Measurements from ENCODE around the gene GPA33.

GPA33 gene

GRCh38 chr1:167089939-167090313 lies 251 bp downstream of the GPA33 start:
- peak overlapping the region; percentile 51 for H3K27ac ChIP-seq (replicated peaks)
- no peak overlapping the region for H3K4me3 ChIP-seq (replicated peaks; ENCODE audit: insufficient read depth, low read length)
- TF ChIP-seq SPI1 (IDR thresholded peaks at IDR 0.05; ENCODE audit: borderline replicate concordance, low read depth): no peak
- TF ChIP-seq, protein P1, sequence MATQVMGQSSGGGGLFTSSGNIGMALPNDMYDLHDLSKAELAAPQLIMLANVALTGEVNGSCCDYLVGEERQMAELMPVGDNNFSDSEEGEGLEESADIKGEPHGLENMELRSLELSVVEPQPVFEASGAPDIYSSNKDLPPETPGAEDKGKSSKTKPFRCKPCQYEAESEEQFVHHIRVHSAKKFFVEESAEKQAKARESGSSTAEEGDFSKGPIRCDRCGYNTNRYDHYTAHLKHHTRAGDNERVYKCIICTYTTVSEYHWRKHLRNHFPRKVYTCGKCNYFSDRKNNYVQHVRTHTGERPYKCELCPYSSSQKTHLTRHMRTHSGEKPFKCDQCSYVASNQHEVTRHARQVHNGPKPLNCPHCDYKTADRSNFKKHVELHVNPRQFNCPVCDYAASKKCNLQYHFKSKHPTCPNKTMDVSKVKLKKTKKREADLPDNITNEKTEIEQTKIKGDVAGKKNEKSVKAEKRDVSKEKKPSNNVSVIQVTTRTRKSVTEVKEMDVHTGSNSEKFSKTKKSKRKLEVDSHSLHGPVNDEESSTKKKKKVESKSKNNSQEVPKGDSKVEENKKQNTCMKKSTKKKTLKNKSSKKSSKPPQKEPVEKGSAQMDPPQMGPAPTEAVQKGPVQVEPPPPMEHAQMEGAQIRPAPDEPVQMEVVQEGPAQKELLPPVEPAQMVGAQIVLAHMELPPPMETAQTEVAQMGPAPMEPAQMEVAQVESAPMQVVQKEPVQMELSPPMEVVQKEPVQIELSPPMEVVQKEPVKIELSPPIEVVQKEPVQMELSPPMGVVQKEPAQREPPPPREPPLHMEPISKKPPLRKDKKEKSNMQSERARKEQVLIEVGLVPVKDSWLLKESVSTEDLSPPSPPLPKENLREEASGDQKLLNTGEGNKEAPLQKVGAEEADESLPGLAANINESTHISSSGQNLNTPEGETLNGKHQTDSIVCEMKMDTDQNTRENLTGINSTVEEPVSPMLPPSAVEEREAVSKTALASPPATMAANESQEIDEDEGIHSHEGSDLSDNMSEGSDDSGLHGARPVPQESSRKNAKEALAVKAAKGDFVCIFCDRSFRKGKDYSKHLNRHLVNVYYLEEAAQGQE (IDR thresholded peaks at IDR 0.05; ENCODE audit: insufficient replicate concordance, low read depth): no peak
- H3K27me3 ChIP-seq (ENCODE audit: insufficient read depth, poor library complexity, severe bottlenecking): no peaks in the 10 kb centered on the region
- DNase-seq (ENCODE audit: low read depth in 1 of 2, low spot score in 1 of 2): no peak

GRCh38 chr1:167088746-167089417 lies 1.3 kb downstream of the GPA33 start:
- TF ChIP-seq, protein P2, sequence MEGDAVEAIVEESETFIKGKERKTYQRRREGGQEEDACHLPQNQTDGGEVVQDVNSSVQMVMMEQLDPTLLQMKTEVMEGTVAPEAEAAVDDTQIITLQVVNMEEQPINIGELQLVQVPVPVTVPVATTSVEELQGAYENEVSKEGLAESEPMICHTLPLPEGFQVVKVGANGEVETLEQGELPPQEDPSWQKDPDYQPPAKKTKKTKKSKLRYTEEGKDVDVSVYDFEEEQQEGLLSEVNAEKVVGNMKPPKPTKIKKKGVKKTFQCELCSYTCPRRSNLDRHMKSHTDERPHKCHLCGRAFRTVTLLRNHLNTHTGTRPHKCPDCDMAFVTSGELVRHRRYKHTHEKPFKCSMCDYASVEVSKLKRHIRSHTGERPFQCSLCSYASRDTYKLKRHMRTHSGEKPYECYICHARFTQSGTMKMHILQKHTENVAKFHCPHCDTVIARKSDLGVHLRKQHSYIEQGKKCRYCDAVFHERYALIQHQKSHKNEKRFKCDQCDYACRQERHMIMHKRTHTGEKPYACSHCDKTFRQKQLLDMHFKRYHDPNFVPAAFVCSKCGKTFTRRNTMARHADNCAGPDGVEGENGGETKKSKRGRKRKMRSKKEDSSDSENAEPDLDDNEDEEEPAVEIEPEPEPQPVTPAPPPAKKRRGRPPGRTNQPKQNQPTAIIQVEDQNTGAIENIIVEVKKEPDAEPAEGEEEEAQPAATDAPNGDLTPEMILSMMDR (IDR thresholded peaks at IDR 0.05; ENCODE audit: insufficient read depth, low read length): no peak
- no peak for TF ChIP-seq SPI1 (IDR thresholded peaks at IDR 0.05; ENCODE audit: borderline replicate concordance, low read depth)
- no peaks in the 10 kb centered on the region for H3K27me3 ChIP-seq (ENCODE audit: insufficient read depth, poor library complexity, severe bottlenecking)
- H3K4me3 ChIP-seq (replicated peaks; ENCODE audit: insufficient read depth, low read length): no peak overlapping the region
- no peak overlapping the region for H3K27ac ChIP-seq (replicated peaks)
- DNase-seq (ENCODE audit: low read depth in 1 of 2, low spot score in 1 of 2): no peak

DNA sequence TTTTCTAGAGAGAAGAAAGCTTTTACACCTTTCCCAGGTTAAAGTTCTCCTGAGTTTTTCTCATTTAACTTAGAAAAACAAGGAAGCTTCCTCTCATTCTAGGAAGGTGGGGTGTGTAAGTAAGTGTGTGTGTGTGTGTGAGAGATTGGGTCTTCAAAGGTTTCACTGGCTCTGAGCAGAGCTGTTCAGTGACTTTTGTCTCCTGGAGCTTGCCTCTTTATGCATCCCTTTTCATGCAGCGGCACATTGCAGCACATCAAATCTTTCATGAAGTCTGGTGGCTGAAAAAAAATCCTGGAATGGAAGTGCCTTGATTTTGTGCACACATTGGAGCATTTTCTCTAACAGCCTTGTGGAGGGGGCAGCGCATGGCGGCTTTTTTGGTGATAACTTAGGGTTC lies 3.4 kb downstream of the GPA33 start:
- TF ChIP-seq SPI1 (IDR thresholded peaks at IDR 0.05; ENCODE audit: borderline replicate concordance, low read depth) (no peak), GABPA (IDR thresholded peaks at IDR 0.05; ENCODE audit: low read depth) (no peak), POLR2AphosphoS5 (IDR thresholded peaks at IDR 0.05; ENCODE audit: low read depth) (no peak)
- TF ChIP-seq, protein P2 (IDR thresholded peaks at IDR 0.05; ENCODE audit: insufficient read depth, low read length): no peak
- TF ChIP-seq, protein P1 (IDR thresholded peaks at IDR 0.05; ENCODE audit: insufficient replicate concordance, low read depth): no peak
- no peak for DNase-seq (ENCODE audit: low read depth in 1 of 2, low spot score in 1 of 2)
- Histone ChIP-seq H3K4me3 (replicated peaks; ENCODE audit: insufficient read depth, low read length) (no peak overlapping the region), H3K27ac (replicated peaks) (no peak overlapping the region), H3K27me3 (ENCODE audit: insufficient read depth, poor library complexity, severe bottlenecking) (no peaks in the 10 kb centered on the region)

DNA sequence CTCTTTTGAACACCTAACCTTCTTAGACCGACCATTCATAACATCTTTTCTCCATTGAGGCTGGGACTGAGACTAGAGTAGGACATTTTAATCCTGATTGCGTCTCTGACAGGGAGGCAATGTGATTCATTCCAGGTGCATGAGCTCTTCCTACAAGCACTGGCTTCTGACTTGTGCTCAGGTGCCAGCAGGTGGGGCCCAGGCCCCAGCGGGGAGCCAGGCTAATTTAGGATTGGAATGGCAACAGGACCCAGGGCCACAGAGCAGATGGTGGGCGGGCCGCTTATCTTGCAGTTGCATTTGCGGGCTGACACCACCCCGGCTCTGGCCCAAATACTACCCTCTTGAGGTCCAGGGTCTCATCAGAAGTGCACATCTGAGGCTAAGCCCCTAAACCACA lies 4.1 kb downstream of the GPA33 start:
- H3K27me3 ChIP-seq (ENCODE audit: insufficient read depth, poor library complexity, severe bottlenecking): no peaks in the 10 kb centered on the region
- no peak overlapping the region for H3K27ac ChIP-seq (replicated peaks)
- TF ChIP-seq POLR2AphosphoS5 (IDR thresholded peaks at IDR 0.05; ENCODE audit: low read depth) (no peak), SPI1 (IDR thresholded peaks at IDR 0.05; ENCODE audit: borderline replicate concordance, low read depth) (no peak), GABPA (IDR thresholded peaks at IDR 0.05; ENCODE audit: low read depth) (no peak)
- TF ChIP-seq, protein P2 (IDR thresholded peaks at IDR 0.05; ENCODE audit: insufficient read depth, low read length): no peak
- TF ChIP-seq, protein P1 (IDR thresholded peaks at IDR 0.05; ENCODE audit: insufficient replicate concordance, low read depth): no peak
- no peak for DNase-seq (ENCODE audit: low read depth in 1 of 2, low spot score in 1 of 2)
- H3K4me3 ChIP-seq (replicated peaks; ENCODE audit: insufficient read depth, low read length): no peak overlapping the region

Data from HL-60 (cell line).